Activated effector memory CD4-positive, alpha-beta T cell treated with Interleukin-2 at 50 U/mL for 16 hours (primary cell): ENCODE results near the gene HEPACAM.

Source experiments
- DNase-seq: peaks from one replicate; pipeline ENCODE4 v3.0.0-alpha.2; 2020

HEPACAM gene

GRCh38 chr11:124880958-124881357 lies 54.9 kb downstream of the HEPACAM start:
- DNase-seq: no peak

- DNase-seq: no peak
Observed at GRCh38 chr11:124880290-124880611, 55.6 kb downstream of the HEPACAM start.

GRCh38 chr11:124879493-124880289 lies 56.2 kb downstream of the HEPACAM start:
- no peak for DNase-seq

GRCh38 chr11:124878759-124879492 lies 56.9 kb downstream of the HEPACAM start:
- no peak for DNase-seq

- DNase-seq: no peak
Observed at GRCh38 chr11:124877910-124878758, 57.7 kb downstream of the HEPACAM start.

- DNase-seq: no peak
Observed at GRCh38 chr11:124877631-124877909, 58.3 kb downstream of the HEPACAM start.

- no peak for DNase-seq
Observed at GRCh38 chr11:124876818-124877630, 58.8 kb downstream of the HEPACAM start.

GRCh38 chr11:124875943-124876817 lies 59.7 kb downstream of the HEPACAM start:
- peak; percentile 69 for DNase-seq

GRCh38 chr11:124875401-124875800 lies 60.4 kb downstream of the HEPACAM start:
- no peak for DNase-seq

GRCh38 chr11:124874571-124875255 lies 61.1 kb downstream of the HEPACAM start:
- DNase-seq: no peak

- no peak for DNase-seq
Observed at GRCh38 chr11:124873951-124874350, 61.9 kb downstream of the HEPACAM start.

- no peak for DNase-seq
Observed at GRCh38 chr11:124872741-124873140, 63.1 kb downstream of the HEPACAM start.

- DNase-seq: no peak
Observed at GRCh38 chr11:124872280-124872679, 63.6 kb downstream of the HEPACAM start.

- no peak for DNase-seq
Observed at GRCh38 chr11:124870430-124870829, 65.4 kb downstream of the HEPACAM start.

GRCh38 chr11:124869856-124870387 lies 65.9 kb downstream of the HEPACAM start:
- DNase-seq: no peak

GRCh38 chr11:124869331-124869730 lies 66.5 kb downstream of the HEPACAM start:
- no peak for DNase-seq
